HG03039 (cell line): Measurements from ENCODE around the gene SH3RF3.

ENCODE experiments used
- ATAC-seq: cut with Tn5 transposase; IDR thresholded peaks from one replicate; pipeline ENCODE4 v1.9.1; 2021; ENCODE audit warnings: mild to moderate bottlenecking, moderate library complexity; ENCODE audit not compliant: unreplicated experiment

SH3RF3 gene

DNA sequence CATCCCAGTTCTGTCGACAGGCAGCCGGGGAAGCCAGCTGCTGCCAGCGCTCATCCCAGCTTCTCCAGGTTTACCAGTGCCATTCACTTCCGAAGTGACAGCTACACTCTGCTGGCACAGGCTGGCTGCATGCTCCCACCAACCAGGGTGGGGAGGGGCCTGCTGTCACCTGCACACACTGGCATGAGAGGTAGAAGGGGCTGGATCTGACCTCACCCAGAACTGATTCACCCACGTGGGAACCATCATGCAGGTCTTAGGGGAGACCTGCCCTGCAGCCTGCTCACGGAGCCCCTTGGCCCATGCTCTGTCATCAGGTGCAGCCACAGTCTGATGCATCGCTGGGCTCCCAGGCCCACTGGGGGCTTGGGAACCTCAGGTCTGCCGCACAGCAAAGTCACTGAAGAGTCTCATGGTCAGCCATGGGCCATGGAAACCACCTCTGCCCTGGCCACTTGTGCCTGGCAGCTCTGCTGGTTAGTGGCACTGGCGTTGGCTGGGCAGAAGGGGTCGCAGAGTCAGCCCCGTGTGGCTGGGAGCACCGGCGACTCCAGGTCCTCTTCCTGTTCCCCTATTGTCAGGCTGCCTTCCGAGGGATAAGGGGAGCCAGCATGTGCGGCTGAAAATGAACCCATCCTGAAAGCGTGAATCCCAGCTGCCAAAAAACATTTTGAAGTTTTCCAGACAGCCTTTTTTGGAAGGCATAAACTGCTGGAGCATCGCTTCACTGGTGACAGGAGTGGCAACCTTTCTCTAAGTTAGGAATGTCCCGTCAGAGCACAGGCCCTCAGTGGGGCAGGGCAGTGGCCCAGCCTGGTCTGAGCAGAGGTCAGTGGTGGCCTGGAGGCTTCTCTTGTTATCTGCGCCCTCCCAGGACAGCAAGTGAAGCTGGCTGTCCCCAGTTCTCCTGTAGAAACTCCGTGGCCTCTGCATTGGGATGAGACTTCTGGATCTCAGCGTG, 327.0 kb downstream of the SH3RF3 start:
- ATAC-seq, result no peak

DNA sequence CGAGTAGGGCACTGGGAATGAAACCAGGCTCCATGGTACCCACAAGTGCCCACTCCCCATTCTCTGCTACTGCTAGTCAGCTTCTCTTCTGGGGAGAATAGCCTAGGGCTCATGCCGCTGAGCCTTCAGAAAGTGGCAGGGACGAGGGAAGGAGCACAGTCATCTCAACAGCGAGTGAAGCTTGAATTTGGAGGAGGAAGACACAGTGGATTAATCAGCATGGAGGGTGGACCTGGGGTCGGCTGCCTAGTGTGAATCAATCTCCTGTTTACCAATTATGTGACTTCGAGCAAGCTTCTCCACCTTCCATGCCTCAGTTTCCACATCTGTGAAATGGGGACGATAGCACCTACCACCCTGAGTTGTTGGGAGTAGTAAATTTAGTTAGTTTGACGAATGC, 327.8 kb downstream of the SH3RF3 start:
- no peak for ATAC-seq

DNA sequence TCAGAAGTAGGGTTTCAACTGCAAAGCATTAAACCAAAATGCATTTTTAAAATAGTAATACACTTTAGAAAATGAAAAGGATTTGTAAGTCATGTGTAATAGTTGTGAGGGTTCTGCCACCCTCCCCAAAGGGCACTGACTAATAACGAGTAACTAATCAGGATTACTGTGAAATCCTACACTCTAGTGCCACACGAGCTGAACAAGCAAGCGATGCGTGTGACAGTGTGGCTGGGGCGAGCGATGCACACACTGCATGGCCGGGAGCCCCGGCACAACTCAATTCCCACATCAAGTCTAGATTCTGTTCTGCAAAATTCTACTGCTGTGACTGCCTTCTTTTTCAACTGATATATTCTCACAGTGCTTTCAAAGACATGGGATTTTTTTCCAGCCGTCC, 328.4 kb downstream of the SH3RF3 start:
- no peak for ATAC-seq

DNA sequence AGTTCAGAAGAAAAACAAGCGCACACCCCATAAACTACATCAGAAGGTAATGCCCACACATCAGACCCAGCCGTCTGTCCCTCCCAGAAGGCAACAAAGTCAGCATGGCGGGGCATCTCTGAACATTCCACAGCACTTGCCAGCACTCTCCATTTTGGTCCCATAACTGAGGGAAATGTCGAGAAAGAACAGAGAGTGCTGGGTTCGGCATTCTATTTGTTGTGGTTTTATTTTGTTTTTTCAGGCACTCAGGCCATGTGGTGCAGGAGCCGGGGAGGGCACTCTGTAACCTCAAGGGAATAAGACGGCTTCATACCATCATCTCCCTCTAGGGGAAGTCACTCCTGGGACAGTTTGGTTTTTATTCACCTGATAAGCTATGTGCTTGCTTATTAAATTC, 328.8 kb downstream of the SH3RF3 start:
- ATAC-seq, result no peak

DNA sequence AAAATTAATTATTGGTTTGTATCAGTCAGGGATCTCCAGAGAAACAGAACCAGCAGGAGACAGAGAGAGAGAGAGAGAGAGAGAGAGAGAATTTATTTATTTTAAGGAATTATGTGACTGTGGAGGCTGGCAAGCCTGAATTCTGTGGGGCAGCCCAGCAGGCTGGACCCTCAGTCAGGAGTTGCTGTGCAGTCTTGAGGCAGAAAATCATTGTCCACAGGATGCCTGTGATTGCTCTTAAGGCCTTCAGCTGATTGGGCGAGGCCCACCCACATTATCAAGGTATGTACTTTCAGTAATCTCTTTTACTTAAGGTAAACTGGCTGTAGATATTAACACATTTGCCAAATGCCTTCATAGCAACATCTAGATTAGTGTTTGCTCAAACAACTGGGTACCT, 329.5 kb downstream of the SH3RF3 start:
- ATAC-seq, result no peak

DNA sequence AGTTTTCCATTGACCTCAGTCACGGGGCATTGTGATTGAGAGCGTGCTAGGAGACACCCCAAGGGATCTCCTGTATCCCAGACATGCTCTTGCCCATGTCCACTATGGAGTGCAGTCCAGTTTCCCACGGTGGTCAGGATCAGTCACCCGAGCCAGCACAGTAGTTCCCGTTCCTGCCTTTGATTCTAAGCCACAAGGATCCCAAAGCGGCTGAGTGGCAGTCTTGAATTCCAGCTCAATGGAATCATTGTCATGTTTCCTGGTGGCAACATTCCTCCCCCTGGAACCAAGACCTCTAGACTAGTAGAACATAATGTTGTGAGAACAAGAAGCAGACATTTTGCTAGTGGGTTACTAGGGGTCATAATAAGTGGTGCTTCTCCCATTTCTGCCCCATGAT, 330.5 kb downstream of the SH3RF3 start:
- no peak for ATAC-seq

DNA sequence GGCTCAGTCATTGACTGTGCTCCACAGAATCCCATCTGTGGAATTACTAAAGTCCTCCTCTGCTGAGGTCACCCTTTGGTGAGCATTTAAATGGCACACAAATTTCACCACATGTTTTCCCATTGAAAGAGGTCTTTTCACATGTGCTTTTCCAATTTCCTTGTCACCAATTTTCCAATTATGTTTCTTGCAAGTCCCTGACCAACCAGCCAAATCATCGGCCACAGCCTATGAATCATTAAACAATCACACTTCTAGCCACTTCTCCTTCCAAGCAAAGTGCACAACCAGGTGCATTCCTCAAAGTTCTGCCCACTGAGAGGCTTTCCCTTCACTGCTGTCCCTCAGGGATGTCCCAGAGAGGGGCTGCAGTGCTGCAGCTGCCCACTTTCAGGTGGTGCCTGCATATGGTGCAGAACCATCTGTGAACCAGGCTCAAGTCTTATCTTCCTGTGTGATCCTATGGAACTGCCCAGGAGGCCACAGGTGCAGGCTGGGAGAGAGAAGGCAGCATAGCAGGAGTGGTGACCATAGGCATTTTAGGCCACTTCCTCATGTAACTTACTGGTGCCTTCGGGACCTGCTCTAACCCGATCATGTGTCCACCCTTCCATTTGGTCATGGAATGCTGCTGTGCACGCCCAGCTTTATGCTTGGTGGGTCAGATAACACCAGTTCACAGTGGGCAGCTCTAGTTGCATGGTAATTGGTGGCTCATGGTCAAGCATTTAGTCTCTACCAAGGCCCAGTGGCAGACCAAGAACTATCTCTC, 331.7 kb downstream of the SH3RF3 start:
- no peak for ATAC-seq

DNA sequence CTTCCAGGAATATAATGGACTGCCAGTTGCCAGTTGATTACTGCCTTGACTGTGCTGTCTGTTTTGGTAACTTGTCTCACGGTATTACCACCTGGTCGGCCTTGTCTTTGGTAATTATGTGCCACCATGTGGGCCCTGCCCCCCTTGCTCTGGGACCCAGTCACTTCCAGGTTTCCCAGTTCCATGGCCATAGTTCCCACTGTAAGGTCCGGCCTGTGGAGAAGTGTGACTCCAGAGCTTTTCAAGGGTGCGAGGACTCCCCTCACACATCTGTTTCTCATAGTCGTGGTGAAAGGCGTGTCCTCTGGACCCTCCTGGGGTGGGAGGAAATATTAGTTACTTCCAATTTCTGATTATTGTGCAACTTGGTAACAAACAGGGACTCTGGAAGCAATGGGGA, 334.2 kb downstream of the SH3RF3 start:
- no peak for ATAC-seq

DNA sequence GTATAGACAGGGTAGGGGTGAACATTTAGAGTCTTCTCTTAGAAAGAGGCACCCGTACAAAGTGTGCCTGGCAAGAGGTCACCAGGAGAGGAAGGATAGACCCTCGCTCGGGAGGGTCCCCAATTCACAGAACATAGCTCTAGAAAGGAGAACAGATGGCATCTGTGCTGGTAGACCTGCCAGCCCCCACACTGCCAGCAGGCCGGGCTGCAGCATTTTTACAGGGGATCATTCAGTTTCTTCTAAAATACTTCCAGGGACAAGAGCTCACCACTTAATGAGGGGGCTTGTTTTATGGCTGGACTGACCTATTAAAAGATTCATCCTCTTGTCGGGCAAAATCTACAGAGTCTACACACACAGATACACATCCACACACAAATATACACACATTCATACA, 334.9 kb downstream of the SH3RF3 start:
- no peak for ATAC-seq

DNA sequence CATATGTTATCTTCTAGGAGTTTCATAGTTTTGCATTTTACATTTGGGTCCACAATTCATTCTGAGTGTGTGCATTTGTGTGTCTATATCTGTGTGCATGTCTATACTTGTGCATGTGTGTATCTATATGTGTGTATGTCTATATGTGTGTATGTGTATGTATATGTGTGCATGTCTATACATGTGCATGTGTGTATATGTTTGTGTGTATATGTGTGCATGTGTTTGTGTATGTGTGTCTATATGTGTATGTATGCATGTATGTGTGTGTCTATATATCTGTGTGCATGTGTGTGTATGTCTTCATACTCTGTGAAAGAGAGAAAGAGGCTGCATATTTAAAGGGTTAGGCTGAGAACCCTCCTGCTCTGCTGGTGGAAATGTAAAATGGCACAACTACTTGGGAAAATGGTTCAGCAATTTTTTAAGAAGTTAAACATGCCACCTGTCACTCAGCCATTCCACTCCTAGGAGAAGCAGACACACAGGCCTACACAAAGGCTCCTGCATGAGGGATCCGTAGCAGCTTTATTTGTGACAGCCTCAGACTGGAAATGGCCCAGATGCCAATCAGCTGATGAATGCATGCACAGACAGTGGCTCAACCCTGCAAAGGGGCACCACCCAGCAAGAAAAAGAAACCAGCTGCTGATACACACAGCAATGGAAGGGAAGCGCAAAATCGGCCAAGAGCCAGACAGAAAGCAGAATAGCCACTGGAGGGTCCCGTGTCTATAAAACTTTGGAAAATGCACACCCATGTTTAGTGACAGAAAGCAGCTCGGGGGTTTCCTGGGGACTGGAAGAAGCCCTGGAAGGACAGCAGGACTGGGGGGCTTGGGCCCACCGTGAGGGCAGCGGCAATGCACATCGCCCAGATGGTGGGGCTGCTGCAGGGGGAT, 337.9 kb downstream of the SH3RF3 start:
- no peak for ATAC-seq

DNA sequence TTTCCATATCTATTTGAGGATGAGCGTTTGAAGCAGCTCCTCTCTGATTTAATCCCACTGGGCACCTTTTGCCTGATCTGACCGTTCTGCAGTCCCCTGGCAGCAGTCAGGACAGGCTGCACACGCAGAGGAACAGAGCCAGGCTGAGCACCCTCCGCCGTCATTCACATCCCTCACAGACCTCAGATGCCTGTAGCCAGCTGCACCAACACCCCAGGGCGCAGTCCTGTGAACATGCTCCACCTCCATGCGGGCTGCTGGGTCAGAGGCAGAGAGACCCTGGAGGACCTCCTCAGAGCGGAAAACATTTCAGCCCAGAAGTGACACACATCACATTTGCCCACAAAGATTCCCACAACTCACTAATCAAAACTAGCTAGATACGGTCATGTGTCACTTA, 338.7 kb downstream of the SH3RF3 start:
- no peak for ATAC-seq

DNA sequence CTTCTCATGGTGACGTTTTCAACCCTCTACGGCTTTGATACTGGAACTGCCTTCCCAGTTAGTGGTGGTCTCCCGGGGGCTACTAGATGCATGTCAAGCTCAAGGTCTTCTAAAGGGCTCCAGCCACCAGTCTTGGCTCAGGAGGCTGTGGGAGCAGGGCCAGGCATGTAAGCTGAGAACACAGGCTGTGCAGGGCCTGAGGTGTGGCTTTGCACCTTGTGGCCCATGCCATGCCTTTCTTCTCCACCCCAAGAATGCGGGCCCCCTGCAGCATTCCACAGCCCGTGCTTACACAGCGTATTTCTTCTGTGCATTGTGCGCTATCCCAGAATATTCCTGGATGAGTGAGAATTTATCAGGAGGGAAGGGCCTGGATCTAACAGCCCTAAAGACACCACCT, 339.9 kb downstream of the SH3RF3 start:
- no peak for ATAC-seq

DNA sequence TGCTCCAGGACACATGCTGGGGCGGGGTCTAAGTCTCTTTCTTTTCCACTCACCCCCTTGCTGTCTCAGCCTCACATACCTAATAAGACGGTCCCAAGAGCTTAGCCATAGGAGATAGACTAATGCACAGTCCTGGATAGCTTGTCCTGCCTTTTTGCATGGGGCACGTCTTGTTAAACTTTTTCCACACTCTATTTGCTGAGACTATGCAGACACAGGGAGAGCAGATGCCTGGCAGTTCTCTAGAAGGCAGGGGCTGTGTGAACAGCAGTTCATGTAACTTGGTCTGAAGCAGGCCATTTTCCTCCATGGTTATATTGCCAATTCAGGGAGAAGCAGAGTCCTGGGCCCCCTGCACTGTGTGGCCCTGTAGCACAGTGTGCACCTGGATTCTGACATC, 342.7 kb downstream of the SH3RF3 start:
- no peak for ATAC-seq

DNA sequence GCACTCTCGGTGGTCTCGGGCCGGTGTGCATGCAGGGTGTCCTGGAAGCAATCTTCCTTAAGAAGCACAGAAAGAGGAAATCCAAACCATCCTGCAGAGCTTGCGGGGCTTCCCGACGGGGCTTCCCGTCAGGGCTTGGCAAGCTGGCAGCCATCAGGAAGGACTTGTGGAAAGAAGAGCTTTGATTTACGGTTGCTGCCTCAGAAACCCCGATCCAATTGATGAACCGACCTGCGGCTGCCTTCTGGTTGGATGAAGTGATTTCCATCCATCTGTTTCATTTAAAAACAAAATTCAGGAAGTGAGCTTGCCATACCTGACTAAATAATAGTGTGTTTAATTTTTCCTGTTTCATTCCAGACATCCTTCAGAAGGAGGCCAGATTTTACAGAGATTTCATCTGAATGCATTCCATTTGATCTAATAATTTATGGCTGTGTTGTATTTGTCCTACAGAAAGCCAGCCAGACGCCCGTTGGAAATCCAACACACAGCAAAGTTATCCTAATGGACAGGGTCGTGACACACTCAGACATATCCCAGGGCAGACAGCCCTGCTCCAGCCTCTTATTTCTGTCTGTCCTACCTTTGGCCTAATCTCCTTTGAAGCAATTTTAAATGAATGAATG, 343.4 kb downstream of the SH3RF3 start:
- ATAC-seq, result no peak

DNA sequence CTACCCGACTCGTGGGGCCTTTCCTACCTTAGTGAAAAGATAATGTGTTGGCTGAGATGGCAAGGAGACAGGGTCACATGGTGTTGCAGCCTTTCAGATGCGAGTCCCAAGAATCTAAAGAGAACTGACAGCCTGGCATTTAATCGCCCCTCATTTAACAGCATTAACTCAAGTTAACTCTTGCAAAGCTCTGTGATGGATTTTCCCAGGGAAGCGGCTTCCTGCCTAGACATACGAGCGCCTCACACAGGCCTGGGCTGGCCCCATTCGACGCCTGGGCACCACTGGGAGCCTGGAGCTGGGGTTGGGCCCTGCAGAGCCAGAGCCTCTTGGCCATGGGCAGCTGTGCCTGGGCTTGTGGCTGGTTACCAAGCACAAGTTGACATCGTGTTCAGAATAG, 344.0 kb downstream of the SH3RF3 start:
- ATAC-seq, result no peak

DNA sequence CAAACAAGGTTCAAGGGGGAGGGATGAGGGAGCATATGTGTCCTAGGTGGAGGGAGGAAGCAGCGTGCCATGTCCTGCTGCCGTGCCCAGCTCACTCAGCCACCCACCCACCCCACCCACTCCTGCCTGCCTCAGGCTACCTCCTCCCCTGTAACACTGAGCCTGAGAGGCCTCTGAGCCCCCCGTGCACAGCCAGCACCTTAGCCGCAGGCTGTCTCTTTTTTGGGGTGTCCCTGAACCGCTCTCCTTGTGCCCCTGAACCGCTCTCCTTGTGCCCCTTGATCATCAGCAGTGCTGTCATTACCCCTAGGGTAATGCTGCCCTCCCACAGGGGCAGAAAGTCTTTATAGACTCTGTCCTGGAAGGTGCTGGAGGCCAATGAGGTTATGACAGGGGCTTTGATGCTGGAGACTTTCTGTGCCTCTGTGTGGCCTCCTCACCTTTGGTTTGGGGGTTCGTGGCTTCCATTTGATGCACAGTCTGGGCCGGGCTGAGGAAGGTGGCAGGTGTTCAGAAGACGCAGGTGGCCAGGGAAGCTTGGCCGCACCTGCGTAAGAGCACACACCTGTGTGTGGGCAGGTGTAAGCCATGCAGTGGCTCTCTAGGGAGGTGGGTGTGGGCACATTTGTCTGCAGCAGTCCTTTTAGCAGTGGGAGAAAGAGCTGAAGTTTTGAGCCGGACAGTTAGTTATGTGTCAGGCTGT, 344.8 kb downstream of the SH3RF3 start:
- no peak for ATAC-seq

DNA sequence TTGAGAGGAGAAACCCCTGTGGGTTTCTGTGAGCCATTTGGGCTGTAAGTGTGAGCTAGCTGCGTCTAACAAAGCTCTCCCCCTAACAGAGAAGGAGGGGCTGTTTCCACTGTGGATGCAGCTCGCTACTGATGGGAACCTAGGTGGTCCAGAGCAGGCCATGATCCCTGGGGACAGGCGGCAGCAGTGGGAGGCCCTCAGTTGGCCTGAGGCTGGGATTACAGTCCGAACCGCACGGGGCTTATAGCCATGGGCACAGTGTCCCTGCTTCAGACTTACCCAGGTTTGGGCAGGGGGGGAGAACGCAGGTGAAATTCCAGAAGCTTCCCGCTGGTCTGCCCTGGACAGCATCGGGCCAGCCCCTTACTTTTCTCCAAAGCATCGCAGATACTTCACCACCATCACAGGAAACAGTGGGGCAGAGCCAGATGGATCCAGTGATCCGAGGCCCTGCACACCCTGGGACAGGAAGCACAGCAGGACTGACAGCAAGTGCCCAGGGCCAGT, 345.4 kb downstream of the SH3RF3 start:
- no peak for ATAC-seq

DNA sequence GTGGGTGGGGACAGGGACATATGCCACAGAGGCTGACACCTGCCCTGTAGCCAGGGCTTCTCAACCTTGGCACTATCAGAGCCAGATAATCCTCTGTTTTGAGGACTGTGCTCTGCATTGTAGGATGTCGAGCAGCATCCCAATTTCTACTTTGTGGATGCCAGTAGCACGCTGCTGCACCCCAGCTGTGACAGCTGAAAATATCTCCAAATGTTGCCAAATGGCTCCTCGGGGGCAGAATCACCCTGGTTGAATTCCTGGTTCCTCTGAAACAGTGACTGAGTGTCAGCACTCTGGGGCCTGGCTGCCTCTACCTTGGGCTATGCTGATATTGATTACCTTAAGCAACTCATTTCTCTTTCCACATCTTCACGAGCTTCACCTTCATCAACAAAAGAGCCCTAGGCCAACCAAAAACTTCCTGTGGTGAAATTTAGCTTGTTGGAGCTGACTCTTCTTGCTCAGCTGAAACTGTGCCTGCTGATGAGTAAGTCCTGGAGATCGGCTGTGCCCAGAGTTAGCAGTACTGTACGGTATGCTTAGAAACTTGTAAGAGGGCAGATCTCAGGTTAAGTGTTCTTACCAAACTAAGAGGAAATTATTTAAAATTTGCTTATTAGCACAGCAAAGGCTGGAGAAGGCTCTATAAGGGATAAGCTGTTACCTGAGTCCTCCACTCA, 346.7 kb downstream of the SH3RF3 start:
- ATAC-seq, result no peak
